Nasal cavity respiratory epithelium epithelial cell of viscerocranial mucosa (primary cell): ENCODE data around the gene SLFN11. TPM values are rescaled to one million over a fixed set of nuclear protein-coding genes. Genes with fewer than 3 reads are reported as not detected.

Source experiments
- total RNA-seq: library from RNA; depleted of rRNA; stranded (reverse); fragments of >200 nt; gene quantifications from 2 replicates; pipeline ENCODE4 v1.2.3, GENCODE V29; 2014

SLFN11 gene, protein sequence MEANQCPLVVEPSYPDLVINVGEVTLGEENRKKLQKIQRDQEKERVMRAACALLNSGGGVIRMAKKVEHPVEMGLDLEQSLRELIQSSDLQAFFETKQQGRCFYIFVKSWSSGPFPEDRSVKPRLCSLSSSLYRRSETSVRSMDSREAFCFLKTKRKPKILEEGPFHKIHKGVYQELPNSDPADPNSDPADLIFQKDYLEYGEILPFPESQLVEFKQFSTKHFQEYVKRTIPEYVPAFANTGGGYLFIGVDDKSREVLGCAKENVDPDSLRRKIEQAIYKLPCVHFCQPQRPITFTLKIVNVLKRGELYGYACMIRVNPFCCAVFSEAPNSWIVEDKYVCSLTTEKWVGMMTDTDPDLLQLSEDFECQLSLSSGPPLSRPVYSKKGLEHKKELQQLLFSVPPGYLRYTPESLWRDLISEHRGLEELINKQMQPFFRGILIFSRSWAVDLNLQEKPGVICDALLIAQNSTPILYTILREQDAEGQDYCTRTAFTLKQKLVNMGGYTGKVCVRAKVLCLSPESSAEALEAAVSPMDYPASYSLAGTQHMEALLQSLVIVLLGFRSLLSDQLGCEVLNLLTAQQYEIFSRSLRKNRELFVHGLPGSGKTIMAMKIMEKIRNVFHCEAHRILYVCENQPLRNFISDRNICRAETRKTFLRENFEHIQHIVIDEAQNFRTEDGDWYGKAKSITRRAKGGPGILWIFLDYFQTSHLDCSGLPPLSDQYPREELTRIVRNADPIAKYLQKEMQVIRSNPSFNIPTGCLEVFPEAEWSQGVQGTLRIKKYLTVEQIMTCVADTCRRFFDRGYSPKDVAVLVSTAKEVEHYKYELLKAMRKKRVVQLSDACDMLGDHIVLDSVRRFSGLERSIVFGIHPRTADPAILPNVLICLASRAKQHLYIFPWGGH
- total RNA-seq = 1.6 and 6.5 TPM in 2 replicates

DNA sequence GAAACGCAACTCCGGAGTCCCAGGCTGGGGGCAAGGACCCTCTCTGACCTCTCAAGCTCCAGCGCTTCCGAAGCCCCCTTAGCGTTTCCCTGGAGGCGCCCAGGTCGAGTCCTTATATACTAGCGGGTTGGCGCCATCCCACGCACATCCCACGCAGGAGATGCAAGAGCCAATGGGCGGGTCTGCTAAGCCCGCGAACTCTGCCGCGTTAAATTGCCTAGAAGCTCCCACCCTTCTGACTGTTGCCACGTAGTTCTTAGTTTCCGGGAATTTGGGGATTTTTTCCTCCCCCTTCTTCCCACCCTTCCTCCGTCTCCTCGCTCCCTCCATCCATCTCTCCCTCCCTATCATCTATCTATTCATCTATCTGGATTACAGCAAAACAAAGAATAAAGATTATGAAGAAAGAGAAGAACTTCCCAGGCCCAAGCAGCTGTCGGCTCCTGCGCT is at the start of gene SLFN11:
SLFN11 (minus strand) TSS at position 88 of the 450 bp plus-strand sequence. CDS start 9,814 bp downstream, outside the sequence.

Other genes starting within 250 kb of the SLFN11 start
- 19.1 and 20.8 TPM in 2 replicates for gene NLE1, start 231.3 kb downstream of the SLFN11 start, total RNA-seq
- gene UNC45B, start 225.8 kb downstream of the SLFN11 start, total RNA-seq = under 0.01 TPM in 2 replicates
- not detected in 2 replicates for gene SLC35G3, start 179.2 kb downstream of the SLFN11 start, total RNA-seq
- gene SLFN5, start 130.5 kb downstream of the SLFN11 start, total RNA-seq = 90.2 and 113 TPM in 2 replicates
- 1.4 and 5.5 TPM in 2 replicates for gene SLFN12, start 58.9 kb upstream of the SLFN11 start, total RNA-seq
- gene SLFN13, start 75.1 kb upstream of the SLFN11 start, total RNA-seq = 0.68 and 1.9 TPM in 2 replicates
- under 0.01 and 0.14 TPM in 2 replicates for gene SLFN12L, start 164.1 kb upstream of the SLFN11 start, total RNA-seq
- not detected in 2 replicates for gene SLFN14, start 187.2 kb upstream of the SLFN11 start, total RNA-seq
- 4.1 and 4.5 TPM in 2 replicates for gene PEX12, start 204.9 kb upstream of the SLFN11 start, total RNA-seq
- gene AP2B1, start 213.7 kb upstream of the SLFN11 start, total RNA-seq = 63.6 and 80.7 TPM in 2 replicates